Mesothelial cell of epicardium (in vitro differentiated cells): ENCODE measurements around the gene SLC33A1. TPM values are rescaled to one million over a fixed set of nuclear protein-coding genes. Genes with fewer than 3 reads are reported as not detected.

ENCODE experiments used
- DNase-seq, 2 experiments: peaks; one replicate each; pipeline ENCODE4 v3.0.0; 2021; ENCODE audit warnings: low spot score in 2 of 2; ENCODE audit not compliant: unreplicated experiment in 2 of 2
- H3K27ac Mint-ChIP-seq: 2 replicates; pipeline ENCODE4 v1.8.0; 2021; ENCODE audit warnings: mixed read lengths
- H3K27me3 Mint-ChIP-seq: 2 replicates; pipeline ENCODE4 v1.8.0; 2021; ENCODE audit warnings: low read depth, mixed read lengths
- H3K36me3 Mint-ChIP-seq: 2 replicates; pipeline ENCODE4 v1.8.0; 2021; ENCODE audit warnings: mixed read lengths
- H3K4me1 Mint-ChIP-seq: 2 replicates; pipeline ENCODE4 v1.8.0; 2021; ENCODE audit warnings: mixed read lengths
- H3K4me3 Mint-ChIP-seq: 2 replicates; pipeline ENCODE4 v1.8.0; 2021; ENCODE audit warnings: mild to moderate bottlenecking, moderate library complexity, mixed read lengths
- H3K9me3 Mint-ChIP-seq: 2 replicates; pipeline ENCODE4 v1.8.0; 2021; ENCODE audit warnings: mixed read lengths
- CTCF ChIP-seq: fragments of 200-600 bp; sonication (generic); IDR thresholded peaks from one replicate; pipeline ENCODE4 v1.5.0; 2021; ENCODE audit warnings: antibody characterized with exemption; ENCODE audit not compliant: unreplicated experiment
- total RNA-seq: library from RNA; stranded (reverse); gene quantifications from 3 replicates; pipeline ENCODE4 v1.2.1, GENCODE V29; 2021

SLC33A1 gene
- total RNA-seq, 1 donor from 2014 or later: 23.8 TPM

GRCh38 chr3:155791190-155791589 lies 63.0 kb downstream of the SLC33A1 start:
- Mint-ChIP-seq H3K9me3 (peaks cover 29% of the 10 kb centered on the region), H3K4me3 (no peak overlapping the region), H3K36me3 (peaks cover 57% of the 10 kb centered on the region), H3K27me3 (no peaks in the 10 kb centered on the region), H3K27ac (no peak overlapping the region), H3K4me1 (no peaks in the 10 kb centered on the region)
- no peak for TF ChIP-seq CTCF
- no peak for DNase-seq

- DNase-seq: no peak
- H3K9me3 Mint-ChIP-seq: peaks cover 25% of the 10 kb centered on the region
- peaks cover 53% of the 10 kb centered on the region for H3K36me3 Mint-ChIP-seq
- no peak for TF ChIP-seq CTCF
- H3K4me3 Mint-ChIP-seq: no peak overlapping the region
- H3K27ac Mint-ChIP-seq: no peak overlapping the region
- H3K27me3 Mint-ChIP-seq: no peaks in the 10 kb centered on the region
- H3K4me1 Mint-ChIP-seq: no peaks in the 10 kb centered on the region
These were observed 63.8 kb downstream of the SLC33A1 start for GRCh38 chr3:155790272-155790925.

GRCh38 chr3:155785662-155786295 lies 68.4 kb downstream of the SLC33A1 start:
- DNase-seq: no peak
- Mint-ChIP-seq H3K27me3 (no peaks in the 10 kb centered on the region), H3K4me3 (no peak overlapping the region), H3K4me1 (no peaks in the 10 kb centered on the region), H3K36me3 (peaks cover 34% of the 10 kb centered on the region), H3K9me3 (peaks cover 11% of the 10 kb centered on the region), H3K27ac (no peak overlapping the region)
- TF ChIP-seq CTCF: no peak

GRCh38 chr3:155782390-155782953 lies 71.8 kb downstream of the SLC33A1 start:
- no peak overlapping the region for H3K27ac Mint-ChIP-seq
- no peak for DNase-seq
- H3K4me3 Mint-ChIP-seq: no peak overlapping the region
- no peaks in the 10 kb centered on the region for H3K4me1 Mint-ChIP-seq
- no peaks in the 10 kb centered on the region for H3K27me3 Mint-ChIP-seq
- TF ChIP-seq CTCF: no peak
- peaks cover 7% of the 10 kb centered on the region for H3K9me3 Mint-ChIP-seq
- H3K36me3 Mint-ChIP-seq: peaks cover 37% of the 10 kb centered on the region

- DNase-seq: no peak
- Mint-ChIP-seq H3K9me3 (peaks cover 7% of the 10 kb centered on the region), H3K27me3 (no peaks in the 10 kb centered on the region), H3K36me3 (peaks cover 34% of the 10 kb centered on the region), H3K4me1 (no peaks in the 10 kb centered on the region), H3K4me3 (no peak overlapping the region), H3K27ac (no peak overlapping the region)
- no peak for TF ChIP-seq CTCF
These were observed 73.9 kb downstream of the SLC33A1 start for GRCh38 chr3:155780291-155780690.
